Ovary (tissue), 3 donors: ENCODE data around the gene TYMP.

Experiments
- CTCF ChIP-seq, 3 donors: fragments of 450-650 bp in 2 of 3; fragments of 200-600 bp in 1 of 3; IDR thresholded peaks; one replicate each; pipeline versions ENCODE4 v1.5.1 to v1.8.0; 2016 to 2022; ENCODE audit warnings: antibody characterized with exemption in 3 of 3, mild to moderate bottlenecking in 1 of 3
- EP300 ChIP-seq: sonication (generic); formaldehyde crosslinking; IDR thresholded peaks from one replicate; pipeline ENCODE4 v1.6.1; 2017; ENCODE audit warnings: antibody characterized with exemption
- donor health status: DM: no; HTN: no; CAD: no.

GRCh38 chr22:50504369-50505211 lies 25.2 kb downstream of the TYMP start:
- TF ChIP-seq EP300 (no peak), CTCF (IDR thresholded peaks at IDR 0.05) (no peak)
